Transverse colon (tissue), 4 donors: Measurements from ENCODE around the gene ZNF385B. TPM values are rescaled to one million over a fixed set of nuclear protein-coding genes. Genes with fewer than 3 reads are reported as not detected.

Experiments
- DNase-seq: peaks from one replicate; pipeline ENCODE4 v3.0.0-alpha.2; 2019
- H3K27ac ChIP-seq, 4 donors: fragments of 200-600 bp; sonication (generic); 2 replicates each; pipeline ENCODE4 v1.5.1; 2016 to 2018; ENCODE audit warnings: inconsistent platforms in 4 of 4
- H3K27me3 ChIP-seq: fragments of 200-600 bp; sonication (generic); 2 replicates; pipeline ENCODE4 v1.5.1; 2017; ENCODE audit warnings: inconsistent platforms
- H3K36me3 ChIP-seq, 4 donors: fragments of 200-600 bp; sonication (generic); 2 replicates each; pipeline ENCODE4 v1.5.1; 2017 to 2019; ENCODE audit warnings: inconsistent platforms in 4 of 4
- H3K4me1 ChIP-seq, 4 donors: fragments of 200-600 bp; sonication (generic); 2 replicates each; pipeline ENCODE4 v1.5.1; 2017 to 2020; ENCODE audit warnings: inconsistent platforms in 4 of 4
- H3K4me3 ChIP-seq, 4 donors: fragments of 200-600 bp; sonication (generic); 1 replicate in 1 of 4; 2 replicates in 3 of 4; pipeline versions ENCODE4 v1.5.1 to v1.6.1; 2017 to 2019; ENCODE audit warnings: inconsistent platforms in 4 of 4
- H3K9me3 ChIP-seq, 2 donors: fragments of 200-600 bp; sonication (generic); 2 replicates each; pipeline ENCODE4 v1.5.1; 2017 to 2019; ENCODE audit warnings: inconsistent platforms in 2 of 2
- EP300 ChIP-seq: sonication (generic); formaldehyde crosslinking; IDR thresholded peaks from one replicate; pipeline ENCODE4 v1.6.1; 2017; ENCODE audit warnings: antibody characterized with exemption, low read depth
- POLR2A ChIP-seq: fragments of 450-650 bp; IDR thresholded peaks from one replicate; pipeline ENCODE4 v1.6.1; 2016; ENCODE audit warnings: antibody characterized with exemption, mild to moderate bottlenecking, moderate library complexity
- POLR2AphosphoS5 ChIP-seq, 3 donors: sonication (generic); formaldehyde crosslinking; IDR thresholded peaks; one replicate each; pipeline ENCODE4 v1.6.1; 2016; ENCODE audit warnings: antibody characterized with exemption in 3 of 3
- WGBS, 2 donors: methylation state at CpG; one replicate each; pipeline ENCODE4 v1.1.5; 2018; ENCODE audit warnings: low coverage in 1 of 2; 5-methylcytosine and 5-hydroxymethylcytosine counted together
- in situ Hi-C, 4 donors: fragments of 200-750 bp; cut with MboI; loops; one replicate each; pipeline versions ENCODE4 v1.15.0 to v1.15.1; 2017; ENCODE audit warnings: low sequenced_read_pairs in 3 of 4, low pct_ligation_motif_present in 1 of 4, low pct_unique_long_range_greater_than_20kb in 1 of 4
- intact Hi-C: fragments of 100-400 bp; cut with DNase I; formaldehyde crosslinking; loops from one replicate; pipeline ENCODE4 v1.15.1; 2023; ENCODE audit warnings: low total_unique reads
- total RNA-seq, 4 donors: library from RNA; depleted of rRNA; stranded (reverse); fragments of >200 nt; gene quantifications; one replicate each; pipeline ENCODE4 v1.1.0, GENCODE V29; 2016
- TF ChIP-seq, protein P1 (sequence below), 5 experiments: fragments of 200-600 bp in 3 of 5; fragments of 450-650 bp in 2 of 5; sonication (generic) in 3 of 5; IDR thresholded peaks; 1 replicate in 2 of 5; 2 replicates in 3 of 5; pipeline ENCODE4 v1.5.1; 2016 to 2017; ENCODE audit warnings: antibody characterized with exemption in 5 of 5, inconsistent platforms in 3 of 5, mild to moderate bottlenecking in 2 of 5, moderate library complexity in 1 of 5

ZNF385B gene
- total RNA-seq, 4 donors from 2014 or later: 1.2 to 6.0 (median 2.4) TPM

DNA sequence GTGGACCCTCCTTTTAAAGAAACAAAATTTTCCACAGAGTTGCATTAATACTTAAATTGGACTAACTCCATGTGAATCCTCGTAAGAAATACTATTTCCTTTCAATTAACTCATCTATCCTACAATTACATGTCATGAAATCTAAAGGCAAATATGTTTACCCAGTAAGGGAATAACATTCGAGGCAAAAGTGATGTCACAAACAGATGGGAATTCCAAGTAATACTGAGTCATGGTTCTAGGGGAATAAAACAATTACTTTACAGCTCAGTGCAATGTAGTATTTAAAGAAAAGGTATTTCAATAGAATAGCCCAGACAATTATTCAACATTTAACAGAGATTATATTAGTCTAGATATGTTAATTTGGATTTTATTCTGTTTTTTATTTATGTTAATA, 205.8 kb downstream of the ZNF385B start:
- Histone ChIP-seq H3K4me1 (no peaks in the 10 kb centered on the region), H3K36me3 (no peaks in the 10 kb centered on the region), H3K9me3 (no peaks in the 10 kb centered on the region), H3K4me3 (no peak overlapping the region), H3K27ac (no peak overlapping the region), H3K27me3 (no peaks in the 10 kb centered on the region)
- 18 to 36% methylated on average over 2 of the region's 2 CpGs for WGBS, 2 donors
- intact Hi-C loops: no loop called here
- in situ Hi-C loops: no loop called here
- TF ChIP-seq, protein P1, sequence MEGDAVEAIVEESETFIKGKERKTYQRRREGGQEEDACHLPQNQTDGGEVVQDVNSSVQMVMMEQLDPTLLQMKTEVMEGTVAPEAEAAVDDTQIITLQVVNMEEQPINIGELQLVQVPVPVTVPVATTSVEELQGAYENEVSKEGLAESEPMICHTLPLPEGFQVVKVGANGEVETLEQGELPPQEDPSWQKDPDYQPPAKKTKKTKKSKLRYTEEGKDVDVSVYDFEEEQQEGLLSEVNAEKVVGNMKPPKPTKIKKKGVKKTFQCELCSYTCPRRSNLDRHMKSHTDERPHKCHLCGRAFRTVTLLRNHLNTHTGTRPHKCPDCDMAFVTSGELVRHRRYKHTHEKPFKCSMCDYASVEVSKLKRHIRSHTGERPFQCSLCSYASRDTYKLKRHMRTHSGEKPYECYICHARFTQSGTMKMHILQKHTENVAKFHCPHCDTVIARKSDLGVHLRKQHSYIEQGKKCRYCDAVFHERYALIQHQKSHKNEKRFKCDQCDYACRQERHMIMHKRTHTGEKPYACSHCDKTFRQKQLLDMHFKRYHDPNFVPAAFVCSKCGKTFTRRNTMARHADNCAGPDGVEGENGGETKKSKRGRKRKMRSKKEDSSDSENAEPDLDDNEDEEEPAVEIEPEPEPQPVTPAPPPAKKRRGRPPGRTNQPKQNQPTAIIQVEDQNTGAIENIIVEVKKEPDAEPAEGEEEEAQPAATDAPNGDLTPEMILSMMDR (IDR thresholded peaks at IDR 0.05): no peak
- TF ChIP-seq EP300: no peak
- no peak for TF ChIP-seq POLR2AphosphoS5 (IDR thresholded peaks at IDR 0.05)
- no peak for DNase-seq

DNA sequence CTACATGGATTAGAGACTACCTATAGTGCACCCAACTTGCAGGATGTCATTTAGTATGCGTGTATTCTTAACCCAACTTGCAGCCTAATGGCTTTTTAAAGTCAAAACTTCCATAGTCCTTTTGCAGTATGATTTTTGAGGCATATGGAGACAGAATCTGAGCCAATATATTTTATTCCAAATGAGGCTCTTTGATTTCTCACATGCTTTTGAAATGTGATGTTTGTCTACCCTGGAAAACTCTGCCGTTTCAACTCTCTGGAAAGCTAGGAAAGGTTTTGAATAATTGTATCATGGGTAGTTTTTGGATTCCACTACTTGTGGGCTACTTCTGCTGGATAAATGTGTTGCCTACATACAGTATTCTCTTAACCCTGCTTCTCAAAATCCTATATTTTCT, 206.6 kb downstream of the ZNF385B start:
- Histone ChIP-seq H3K27ac (no peak overlapping the region), H3K4me3 (no peak overlapping the region), H3K36me3 (no peaks in the 10 kb centered on the region), H3K4me1 (no peaks in the 10 kb centered on the region), H3K27me3 (no peaks in the 10 kb centered on the region), H3K9me3 (no peaks in the 10 kb centered on the region)
- DNase-seq: no peak
- intact Hi-C loops (no loop called here), in situ Hi-C loops (no loop called here)
- TF ChIP-seq POLR2A (no peak), EP300 (no peak), POLR2AphosphoS5 (IDR thresholded peaks at IDR 0.05) (no peak)
- TF ChIP-seq, protein P1 (IDR thresholded peaks at IDR 0.05): no peak
- 83 to 89% methylated on average over 2 of the region's 2 CpGs for WGBS, 2 donors

DNA sequence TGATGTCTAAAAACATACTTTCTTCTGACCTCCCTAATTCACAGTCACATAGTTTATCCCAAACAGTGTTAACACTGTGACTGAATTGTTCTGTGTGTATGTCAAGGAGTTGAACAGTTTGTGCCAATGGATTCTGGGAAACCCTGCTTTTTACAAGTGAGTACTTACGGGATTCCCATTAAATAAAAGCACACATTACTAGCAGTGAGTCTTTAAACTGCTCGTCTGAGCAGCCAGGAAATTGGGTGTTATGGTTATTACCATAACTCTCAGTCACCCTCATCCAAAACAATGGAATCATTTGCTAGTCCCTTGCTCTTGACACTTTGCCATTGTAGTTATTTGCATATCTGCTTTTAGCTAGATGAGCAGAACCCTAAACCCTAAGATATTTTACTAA, 209.1 kb downstream of the ZNF385B start:
- WGBS, 2 donors: 63 to 67% methylated on average over 2 of the region's 2 CpGs
- intact Hi-C loops (no loop called here), in situ Hi-C loops (no loop called here)
- no peak overlapping the region for H3K27ac ChIP-seq
- TF ChIP-seq, protein P1 (IDR thresholded peaks at IDR 0.05): no peak
- no peak for TF ChIP-seq POLR2A
- TF ChIP-seq EP300: no peak
- TF ChIP-seq POLR2AphosphoS5 (IDR thresholded peaks at IDR 0.05): peak in 1 of 3 donors; percentile 5
- H3K4me3 ChIP-seq: no peak overlapping the region
- H3K27me3 ChIP-seq: no peaks in the 10 kb centered on the region
- H3K4me1 ChIP-seq: no peaks in the 10 kb centered on the region
- no peaks in the 10 kb centered on the region for H3K9me3 ChIP-seq
- no peaks in the 10 kb centered on the region for H3K36me3 ChIP-seq
- DNase-seq: no peak

DNA sequence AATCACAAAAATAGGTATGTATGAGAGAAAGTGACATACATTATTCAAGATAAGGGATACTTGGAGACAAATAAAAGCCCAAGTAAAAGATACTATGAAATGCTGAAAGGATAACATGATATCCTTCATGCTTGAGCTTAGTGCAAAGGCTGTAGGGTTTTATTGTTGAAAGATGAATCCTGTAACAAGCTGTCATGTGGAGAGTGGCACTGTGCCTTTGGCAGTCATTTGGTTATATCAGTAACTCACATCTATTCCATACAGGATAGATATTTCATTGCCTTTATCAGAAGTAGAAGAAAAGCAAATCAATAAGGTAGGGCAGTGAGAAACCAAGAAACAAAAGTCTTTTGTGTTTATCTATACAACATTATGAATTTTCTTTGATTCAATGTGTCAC, 211.0 kb downstream of the ZNF385B start:
- Histone ChIP-seq H3K27me3 (no peaks in the 10 kb centered on the region), H3K27ac (no peak overlapping the region), H3K36me3 (no peaks in the 10 kb centered on the region), H3K4me1 (no peaks in the 10 kb centered on the region), H3K9me3 (no peaks in the 10 kb centered on the region), H3K4me3 (no peak overlapping the region)
- TF ChIP-seq, protein P1 (IDR thresholded peaks at IDR 0.05): no peak
- TF ChIP-seq POLR2A (no peak), POLR2AphosphoS5 (IDR thresholded peaks at IDR 0.05) (no peak), EP300 (no peak)
- intact Hi-C loops: no loop called here
- in situ Hi-C loops: no loop called here
- no peak for DNase-seq
